OCI-LY7 (cell line): Measurements from ENCODE around the gene HAVCR2. TPM values are rescaled to one million over a fixed set of nuclear protein-coding genes. Genes with fewer than 3 reads are reported as not detected.

Experiments used
- BruUV-seq: library from RNA; stranded (reverse); fragments of 400-500 nt; replicated peaks from 2 replicates; lab custom pipeline; 2021; lab: Mats Ljungman, UMichigan
- CTCF ChIA-PET: fragments of 300-600 bp; sonication (Branson Sonifier 250); formaldehyde crosslinking; loops from one replicate; lab custom pipeline; 2022; ENCODE audit warnings: antibody characterized with exemption; ENCODE audit not compliant: unreplicated experiment; lab: Charles Lee
- POLR2A ChIA-PET: fragments of 300-600 bp; sonication (Branson Sonifier 250); formaldehyde crosslinking; loops from one replicate; lab custom pipeline; 2022; ENCODE audit warnings: antibody characterized with exemption; lab: Charles Lee
- DNase-seq: peaks from one replicate; pipeline ENCODE4 v3.0.0-alpha.2; 2015; ENCODE audit warnings: low spot score
- H2AFZ ChIP-seq: fragments of 200-600 bp; sonication (generic), shearing (Covaris generic); 2 replicates; pipeline ENCODE4 v1.6.1; 2014; ENCODE audit warnings: mild to moderate bottlenecking, antibody characterized with exemption, low read length, moderate library complexity
- H3K27ac ChIP-seq: fragments of 200-600 bp; sonication (generic); 2 replicates; pipeline ENCODE4 v1.5.1; 2014; ENCODE audit warnings: mixed run types, low read depth, mild to moderate bottlenecking, moderate library complexity, low read length, inconsistent platforms; ENCODE audit not compliant: poor library complexity, severe bottlenecking
- H3K36me3 ChIP-seq: fragments of 200-600 bp; sonication (generic); 2 replicates; pipeline ENCODE4 v1.6.1; 2014; ENCODE audit warnings: mild to moderate bottlenecking, antibody characterized with exemption, low read length, moderate library complexity, mixed read lengths; ENCODE audit not compliant: insufficient read depth
- H3K4me1 ChIP-seq: fragments of 200-600 bp; sonication (generic); 2 replicates; pipeline ENCODE4 v1.5.1; 2014; ENCODE audit warnings: mild to moderate bottlenecking, low read length; ENCODE audit not compliant: insufficient read depth, poor library complexity, severe bottlenecking
- H3K4me2 ChIP-seq: fragments of 200-600 bp; sonication (generic); 2 replicates; pipeline ENCODE4 v1.6.1; 2014; ENCODE audit warnings: mild to moderate bottlenecking, low read length
- H3K4me3 ChIP-seq: fragments of 200-600 bp; sonication (generic); 2 replicates; pipeline ENCODE4 v1.5.1; 2014; ENCODE audit warnings: mild to moderate bottlenecking, low read depth, low read length; ENCODE audit not compliant: poor library complexity, severe bottlenecking
- H3K79me2 ChIP-seq: fragments of 200-600 bp; sonication (generic); 2 replicates; pipeline ENCODE4 v1.6.1; 2016; ENCODE audit warnings: low read depth, mild to moderate bottlenecking, low read length, moderate library complexity, mixed read lengths; ENCODE audit not compliant: insufficient read depth
- H3K9me2 ChIP-seq: fragments of 200-600 bp; sonication (generic); 2 replicates; pipeline ENCODE4 v1.6.1; 2016; ENCODE audit warnings: mild to moderate bottlenecking, low read length, mixed read lengths; ENCODE audit not compliant: insufficient read depth
- H3K9me3 ChIP-seq: fragments of 200-600 bp; sonication (generic); 2 replicates; pipeline ENCODE4 v1.6.1; 2014; ENCODE audit warnings: mild to moderate bottlenecking, mixed run types, low read length, mixed read lengths
- H4K20me1 ChIP-seq: fragments of 200-600 bp; sonication (generic); 2 replicates; pipeline ENCODE4 v1.6.1; 2014; ENCODE audit warnings: mild to moderate bottlenecking, antibody characterized with exemption, low read length, moderate library complexity, mixed read lengths; ENCODE audit not compliant: insufficient read depth
- EZH2phosphoT487 ChIP-seq: fragments of 200-600 bp; sonication (generic); IDR thresholded peaks from 2 replicates; pipeline ENCODE4 v1.6.1; 2018; ENCODE audit warnings: low read depth, borderline replicate concordance, mild to moderate bottlenecking, mixed run types, antibody characterized with exemption, low read length, moderate library complexity, mixed read lengths
- intact Hi-C: fragments of 100-400 bp; cut with micrococcal nuclease; formaldehyde crosslinking; loops from one replicate; pipeline ENCODE4 v1.10.0; 2022; ENCODE audit not compliant: unreplicated experiment
- total RNA-seq, 2 experiments: library from RNA; depleted of rRNA in 1 of 2; stranded (reverse); fragments of >200 nt in 1 of 2; shearing (Covaris generic) in 1 of 2; gene quantifications; 2 replicates each; pipeline ENCODE4 v1.2.3, GENCODE V29; 2014 to 2022
- TF ChIP-seq, protein P1 (sequence below): fragments of 200-600 bp; sonication (generic); conservative IDR thresholded peaks from 2 replicates; pipeline ENCODE4 v1.5.1; 2014; ENCODE audit warnings: mild to moderate bottlenecking, antibody characterized with exemption, low read length, moderate library complexity, mixed read lengths

Gene HAVCR2
- total RNA-seq, 2 experiments from 2014 or later = 4.2 to 4.4 TPM

DNA sequence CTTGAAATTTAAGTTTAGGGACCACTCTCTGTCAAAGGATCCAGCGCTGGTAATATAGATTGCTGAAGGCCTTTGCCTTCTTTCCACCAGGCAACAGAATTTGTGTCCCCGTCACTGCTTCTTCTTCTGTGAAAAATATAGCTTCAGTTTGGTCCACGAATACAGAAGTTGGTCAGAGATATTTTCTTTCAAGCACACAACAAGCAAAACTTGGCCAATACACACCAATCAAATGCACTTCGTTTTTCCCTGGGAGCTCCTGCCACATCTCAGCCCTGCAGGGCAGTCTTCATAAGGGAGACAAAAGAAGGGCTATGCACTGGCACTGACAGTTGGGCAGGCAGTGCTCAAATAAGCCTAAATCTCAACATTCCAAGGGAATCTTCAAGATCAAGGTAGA lies 22.9 kb downstream of the HAVCR2 start:
- DNase-seq = no peak
- BruUV-seq = no TSS peak
- H2AFZ ChIP-seq = no peak overlapping the region
- intact Hi-C loops = no loop called here
- 0 out of 2 replicates have a peak, but pooled peaks cover 3% of the 10 kb centered on the region for H3K9me3 ChIP-seq
- H3K36me3 ChIP-seq = peaks cover 31% of the 10 kb centered on the region
- H3K4me1 ChIP-seq = no peaks in the 10 kb centered on the region
- no peak overlapping the region for H3K27ac ChIP-seq
- ChIA-PET POLR2A (interaction anchor here (0.7 to 1.4 kb wide), 2 partner anchors 9 to 11 kb away, joined by 3 read pairs; no protein-coding TSS in a partner anchor), CTCF (no interaction called here)
- no peak overlapping the region for H3K4me3 ChIP-seq
- H3K9me2 ChIP-seq = no peaks in the 10 kb centered on the region
- H3K4me2 ChIP-seq = no peak overlapping the region
- no peaks in the 10 kb centered on the region for H4K20me1 ChIP-seq
- no peaks in the 10 kb centered on the region for H3K79me2 ChIP-seq
- TF ChIP-seq, protein P1, sequence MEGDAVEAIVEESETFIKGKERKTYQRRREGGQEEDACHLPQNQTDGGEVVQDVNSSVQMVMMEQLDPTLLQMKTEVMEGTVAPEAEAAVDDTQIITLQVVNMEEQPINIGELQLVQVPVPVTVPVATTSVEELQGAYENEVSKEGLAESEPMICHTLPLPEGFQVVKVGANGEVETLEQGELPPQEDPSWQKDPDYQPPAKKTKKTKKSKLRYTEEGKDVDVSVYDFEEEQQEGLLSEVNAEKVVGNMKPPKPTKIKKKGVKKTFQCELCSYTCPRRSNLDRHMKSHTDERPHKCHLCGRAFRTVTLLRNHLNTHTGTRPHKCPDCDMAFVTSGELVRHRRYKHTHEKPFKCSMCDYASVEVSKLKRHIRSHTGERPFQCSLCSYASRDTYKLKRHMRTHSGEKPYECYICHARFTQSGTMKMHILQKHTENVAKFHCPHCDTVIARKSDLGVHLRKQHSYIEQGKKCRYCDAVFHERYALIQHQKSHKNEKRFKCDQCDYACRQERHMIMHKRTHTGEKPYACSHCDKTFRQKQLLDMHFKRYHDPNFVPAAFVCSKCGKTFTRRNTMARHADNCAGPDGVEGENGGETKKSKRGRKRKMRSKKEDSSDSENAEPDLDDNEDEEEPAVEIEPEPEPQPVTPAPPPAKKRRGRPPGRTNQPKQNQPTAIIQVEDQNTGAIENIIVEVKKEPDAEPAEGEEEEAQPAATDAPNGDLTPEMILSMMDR = no peak
- no peak for TF ChIP-seq EZH2phosphoT487

DNA sequence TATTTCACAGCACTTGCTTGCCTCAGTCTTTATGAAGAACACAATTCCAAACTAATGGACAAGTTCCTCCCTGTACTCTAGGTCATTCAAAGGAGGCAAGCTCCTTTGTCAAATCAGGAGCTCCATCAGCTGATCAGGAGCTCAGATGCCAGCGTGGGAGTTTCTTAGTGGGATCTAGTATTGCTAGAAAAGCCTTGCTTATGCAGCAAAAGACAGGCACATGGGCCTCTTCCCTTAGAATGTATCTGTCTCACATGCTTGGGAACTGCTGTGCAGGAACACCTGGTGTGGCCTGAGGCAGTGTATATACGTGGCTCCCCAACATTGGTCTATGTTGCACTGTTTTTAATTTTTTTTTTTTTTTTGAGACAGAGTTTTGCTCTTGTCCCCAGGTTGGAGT lies 28.6 kb downstream of the HAVCR2 start:
- no peak overlapping the region for H3K27ac ChIP-seq
- no peaks in the 10 kb centered on the region for H3K9me2 ChIP-seq
- TF ChIP-seq, protein P1 = no peak
- no peak for TF ChIP-seq EZH2phosphoT487
- no peaks in the 10 kb centered on the region for H3K79me2 ChIP-seq
- BruUV-seq = no TSS peak
- DNase-seq = no peak
- ChIA-PET POLR2A (no interaction called here), CTCF (no interaction called here)
- no peaks in the 10 kb centered on the region for H3K9me3 ChIP-seq
- no peak overlapping the region for H3K4me2 ChIP-seq
- no peaks in the 10 kb centered on the region; the same call in 1 of the 2 replicates for H3K36me3 ChIP-seq
- no peaks in the 10 kb centered on the region for H4K20me1 ChIP-seq
- no peak overlapping the region for H2AFZ ChIP-seq
- intact Hi-C loops = no loop called here
- H3K4me1 ChIP-seq = no peaks in the 10 kb centered on the region
- H3K4me3 ChIP-seq = no peak overlapping the region

DNA sequence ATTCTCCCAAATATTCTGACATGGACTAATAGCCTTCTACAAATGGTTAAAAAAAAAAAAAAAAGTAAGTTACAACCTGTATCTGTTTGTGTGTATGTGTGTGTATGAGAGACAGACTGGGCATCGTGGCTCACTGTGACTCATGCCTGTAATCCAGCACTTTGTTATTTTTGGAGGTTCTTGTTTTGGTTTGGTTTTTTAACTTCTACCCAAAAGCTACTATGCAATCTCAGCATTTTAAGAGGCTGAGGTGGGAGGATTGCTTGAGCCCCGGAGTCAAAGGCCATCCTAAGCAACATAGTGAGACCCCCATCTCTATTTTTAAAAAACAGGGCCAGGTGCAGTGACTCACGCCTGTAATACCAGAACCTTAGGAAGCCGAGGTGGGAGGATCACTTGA lies 32.3 kb downstream of the HAVCR2 start:
- Histone ChIP-seq H3K27ac (no peak overlapping the region), H4K20me1 (no peaks in the 10 kb centered on the region), H3K4me2 (no peak overlapping the region), H3K79me2 (no peaks in the 10 kb centered on the region), H3K9me3 (no peaks in the 10 kb centered on the region), H2AFZ (no peak overlapping the region), H3K36me3 (no peaks in the 10 kb centered on the region), H3K4me1 (no peaks in the 10 kb centered on the region), H3K4me3 (no peak overlapping the region), H3K9me2 (no peaks in the 10 kb centered on the region)
- TF ChIP-seq, protein P1 = no peak
- no peak for TF ChIP-seq EZH2phosphoT487
- intact Hi-C loops = no loop called here
- CTCF ChIA-PET = no interaction called here
- no peak for DNase-seq
- no TSS peak for BruUV-seq
- POLR2A ChIA-PET = interaction anchor here (0.6 to 1.4 kb wide), 3 partner anchors 9 to 1461 kb away, joined by 4 read pairs; no protein-coding TSS in a partner anchor
